Breast epithelium (tissue), 3 donors: Measurements from ENCODE around the gene SCARF2.

Source experiments
- CTCF ChIP-seq, 3 donors: fragments of 450-650 bp; IDR thresholded peaks; one replicate each; pipeline ENCODE4 v1.5.1; 2016 to 2017; ENCODE audit warnings: antibody characterized with exemption in 3 of 3, mild to moderate bottlenecking in 3 of 3, moderate library complexity in 3 of 3
- POLR2A ChIP-seq: fragments of 450-650 bp; IDR thresholded peaks from one replicate; pipeline ENCODE4 v1.6.1; 2016; ENCODE audit warnings: antibody characterized with exemption, mild to moderate bottlenecking, moderate library complexity
- POLR2AphosphoS5 ChIP-seq, 3 donors: sonication (generic); formaldehyde crosslinking; IDR thresholded peaks; one replicate each; pipeline ENCODE4 v1.6.1; 2017; ENCODE audit warnings: antibody characterized with exemption in 3 of 3

- TF ChIP-seq CTCF (IDR thresholded peaks at IDR 0.05) = peak; percentile 15 to 91 (median 76)
- no peak for TF ChIP-seq POLR2A
- peak in 2 of 3 donors; percentile 43 to 54 for TF ChIP-seq POLR2AphosphoS5 (IDR thresholded peaks at IDR 0.05)
These were observed 19.3 kb downstream of the SCARF2 start for GRCh38 chr22:20418211-20418788.
